Endodermal cell (in vitro differentiated cells): ENCODE measurements around the gene TXNDC9. TPM values are rescaled to one million over a fixed set of nuclear protein-coding genes. Genes with fewer than 3 reads are reported as not detected.

Experiments used
- DNase-seq: peaks from one replicate; pipeline ENCODE4 v3.0.0-alpha.2; 2017
- H3K27ac ChIP-seq: 2 replicates; pipeline ENCODE4 v1.5.1; 2013; ENCODE audit warnings: mild to moderate bottlenecking, low read depth, low read length, moderate library complexity
- H3K27me3 ChIP-seq: 2 replicates; pipeline ENCODE4 v1.6.1; 2013; ENCODE audit warnings: mild to moderate bottlenecking, low read length, moderate library complexity; ENCODE audit not compliant: insufficient read depth, control insufficient read depth, poor library complexity, severe bottlenecking
- H3K36me3 ChIP-seq: 2 replicates; pipeline ENCODE4 v1.7.0; 2013; ENCODE audit warnings: mild to moderate bottlenecking, low read length, moderate library complexity; ENCODE audit not compliant: control insufficient read depth, insufficient read depth
- H3K4me1 ChIP-seq: one replicate; pipeline ENCODE4 v1.7.0; 2013; ENCODE audit warnings: low read length; ENCODE audit not compliant: control insufficient read depth, insufficient read depth
- H3K4me3 ChIP-seq: 2 replicates; pipeline ENCODE4 v1.5.1; 2013; ENCODE audit warnings: mild to moderate bottlenecking, low read length, moderate library complexity
- H3K9ac ChIP-seq: 2 replicates; pipeline ENCODE4 v1.6.1; 2013; ENCODE audit warnings: mild to moderate bottlenecking, low read length, moderate library complexity; ENCODE audit not compliant: poor library complexity, severe bottlenecking; ENCODE audit errors: extremely low read depth
- H3K9me3 ChIP-seq: 2 replicates; pipeline ENCODE4 v1.6.1; 2013; ENCODE audit warnings: mild to moderate bottlenecking, low read length, moderate library complexity; ENCODE audit not compliant: control insufficient read depth
- H3K27ac Mint-ChIP-seq: 2 replicates; pipeline ENCODE4 v1.8.0; 2020; ENCODE audit warnings: mixed read lengths
- H3K27me3 Mint-ChIP-seq: 2 replicates; pipeline ENCODE4 v1.8.0; 2021; ENCODE audit warnings: mild to moderate bottlenecking, mixed read lengths; ENCODE audit not compliant: insufficient read depth
- H3K36me3 Mint-ChIP-seq: 2 replicates; pipeline ENCODE4 v1.8.0; 2020; ENCODE audit warnings: low read depth, mixed read lengths
- H3K4me1 Mint-ChIP-seq: 2 replicates; pipeline ENCODE4 v1.8.0; 2020; ENCODE audit warnings: mixed read lengths
- H3K4me3 Mint-ChIP-seq: 2 replicates; pipeline ENCODE4 v1.8.0; 2020; ENCODE audit warnings: mild to moderate bottlenecking, moderate library complexity, mixed read lengths
- H3K9me3 Mint-ChIP-seq: 2 replicates; pipeline ENCODE4 v1.8.0; 2020; ENCODE audit warnings: mild to moderate bottlenecking, mixed read lengths
- CTCF ChIP-seq: fragments of 200-600 bp; sonication (generic); conservative IDR thresholded peaks from 2 replicates; pipeline ENCODE4 v1.5.0; 2021; ENCODE audit warnings: antibody characterized with exemption, mild to moderate bottlenecking
- WGBS, 2 experiments: methylation state at CpG; one replicate each; pipeline versions ENCODE4 v1.1.5 to v1.1.7; 2013; ENCODE audit warnings: missing lambda C conversion rate in 2 of 2, mixed read lengths in 1 of 2; ENCODE audit not compliant: insufficient coverage in 1 of 2, insufficient read length in 1 of 2; 5-methylcytosine and 5-hydroxymethylcytosine counted together
- total RNA-seq, 2 donors: library from RNA; stranded (reverse); fragmentation: NEBNext Ultra II Directional in 1 of 2; extraction: Animal tissue kit (Norgen Biotek cat#: 25700) in 1 of 2; gene quantifications; 2 replicates in 1 of 2; 3 replicates in 1 of 2; pipeline ENCODE4 v1.2.1, GENCODE V29; 2021

Gene TXNDC9
- total RNA-seq, 2 donors from 2014 or later = 32.7 to 32.8 TPM

- H3K4me1 ChIP-seq = no peaks in the 10 kb centered on the region
- WGBS, 2 experiments = 90 to 95% methylated on average over 2 to 7 of the region's 8 CpGs
- Mint-ChIP-seq H3K4me1 (peaks cover 4% of the 10 kb centered on the region), H3K4me3 (no peak overlapping the region), H3K36me3 (peaks cover 3% of the 10 kb centered on the region), H3K27me3 (no peaks in the 10 kb centered on the region), H3K9me3 (no peaks in the 10 kb centered on the region), H3K27ac (no peak overlapping the region)
- TF ChIP-seq CTCF = no peak
- H3K27me3 ChIP-seq = no peaks in the 10 kb centered on the region
- H3K36me3 ChIP-seq = no peaks in the 10 kb centered on the region
- H3K27ac ChIP-seq = no peak overlapping the region
- no peak for DNase-seq
- H3K4me3 ChIP-seq = no peak overlapping the region
- no peaks in the 10 kb centered on the region for H3K9me3 ChIP-seq
- H3K9ac ChIP-seq = no peak overlapping the region
Measured at GRCh38 chr2:99340669-99341236, 4.6 kb upstream of the TXNDC9 start.

DNA sequence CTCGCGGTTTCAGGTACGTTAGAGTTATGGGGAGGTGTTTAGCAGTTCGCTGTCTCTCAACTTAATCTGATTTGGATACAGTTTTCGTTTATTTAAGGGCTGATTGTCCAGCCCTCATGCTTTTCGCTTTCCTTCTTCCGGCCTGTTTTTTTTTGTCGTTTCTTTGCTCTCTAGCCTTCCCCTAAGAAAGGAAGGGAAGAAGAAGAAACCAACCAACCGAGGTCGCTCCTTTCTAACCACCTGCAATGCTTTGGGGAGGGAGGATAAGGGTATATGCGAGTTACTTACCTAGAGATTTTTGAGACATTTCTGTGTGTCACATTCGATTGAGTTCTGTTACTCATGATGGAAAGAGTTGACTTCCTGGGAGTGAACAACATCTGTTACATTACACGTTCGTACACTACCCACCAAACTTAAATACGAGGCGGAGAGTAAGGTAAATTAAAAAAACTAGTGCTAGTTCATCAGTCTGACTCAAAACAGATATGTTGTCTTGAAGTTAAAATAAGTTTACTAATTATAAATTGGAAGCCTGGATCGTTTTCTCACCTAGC, 2.0 kb upstream of the TXNDC9 start:
- no peak overlapping the region for H3K4me3 Mint-ChIP-seq
- Histone ChIP-seq H3K4me1 (no peaks in the 10 kb centered on the region), H3K27ac (no peak overlapping the region), H3K9me3 (no peaks in the 10 kb centered on the region), H3K4me3 (peak overlapping the region; percentile 96), H3K9ac (peak overlapping the region; percentile 57), H3K36me3 (peaks cover 12% of the 10 kb centered on the region), H3K27me3 (no peaks in the 10 kb centered on the region)
- H3K27ac Mint-ChIP-seq = no peak overlapping the region
- no peak for TF ChIP-seq CTCF
- H3K4me1 Mint-ChIP-seq = peaks cover 15% of the 10 kb centered on the region
- no peak for DNase-seq
- no peaks in the 10 kb centered on the region for H3K27me3 Mint-ChIP-seq
- no peaks in the 10 kb centered on the region for H3K9me3 Mint-ChIP-seq
- peaks cover 2% of the 10 kb centered on the region for H3K36me3 Mint-ChIP-seq
- 4 to 15% methylated on average over 9 to 15 of the region's 17 CpGs for WGBS, 2 experiments

DNA sequence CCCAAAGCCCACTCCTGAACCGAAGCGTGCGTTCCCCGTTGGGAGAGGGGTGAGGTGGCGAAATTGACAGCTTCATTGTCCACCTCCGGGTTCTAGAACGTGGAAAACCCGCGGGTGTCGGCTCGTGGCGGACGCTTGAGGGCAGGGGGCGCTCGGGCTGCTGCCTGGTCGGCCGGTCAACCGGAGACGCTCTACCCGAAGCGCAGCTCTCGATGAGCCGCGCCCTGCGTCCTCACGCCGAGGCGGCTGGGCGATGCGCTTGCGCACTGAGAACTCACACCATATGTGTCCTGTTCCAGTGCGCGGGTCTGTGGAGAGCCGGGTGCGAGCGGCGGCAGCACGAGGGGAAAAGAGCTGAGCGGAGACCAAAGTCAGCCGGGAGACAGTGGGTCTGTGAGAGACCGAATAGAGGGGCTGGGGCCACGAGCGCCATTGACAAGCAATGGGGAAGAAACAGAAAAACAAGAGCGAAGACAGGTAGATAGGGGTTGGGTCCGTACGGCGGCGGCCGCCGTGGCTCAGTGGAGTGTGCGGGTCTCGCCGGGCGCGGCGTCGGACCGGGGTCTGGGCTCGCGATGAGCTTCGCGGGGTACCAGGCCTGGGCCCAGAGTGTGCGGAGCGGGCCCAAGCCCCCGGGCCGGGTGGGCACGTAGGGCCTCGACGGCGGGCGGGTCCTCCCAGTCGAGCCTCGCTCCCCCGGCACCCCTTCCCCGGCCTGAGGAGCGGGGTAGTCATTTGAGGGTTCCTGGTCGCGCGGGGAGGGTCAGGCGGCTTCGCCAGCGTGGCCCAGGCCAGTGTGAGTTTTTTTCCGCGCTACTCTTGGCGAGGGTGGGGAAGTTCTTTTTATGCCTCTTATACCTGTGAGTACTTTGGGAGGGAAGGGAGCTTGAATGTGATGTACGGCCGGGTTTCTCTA, 1.2 kb upstream of the TXNDC9 start, which contains the start of gene EIF5B:
Gene EIF5B, plus strand, starts transcription at position 277 of the 916 bp plus-strand sequence. Its CDS starts 166 bp downstream, at position 443.
- H3K4me3 Mint-ChIP-seq = no peak within 1 kb of the TSS
- no peak within 1 kb of the TSS for H3K27ac Mint-ChIP-seq
- WGBS, 2 experiments = 0% methylated on average over 28 to 87 of the region's 87 CpGs
- TF ChIP-seq CTCF = peak; percentile 79
- Histone ChIP-seq H3K4me1 (no peaks in the 10 kb centered on the region), H3K27me3 (no peaks in the 10 kb centered on the region), H3K4me3 (peak within 1 kb of the TSS; percentile 96), H3K9me3 (no peaks in the 10 kb centered on the region), H3K36me3 (peaks cover 19% of the 10 kb centered on the region), H3K27ac (peak within 1 kb of the TSS; percentile 92), H3K9ac (peak within 1 kb of the TSS; percentile 88)
- H3K36me3 Mint-ChIP-seq = peaks cover 9% of the 10 kb centered on the region
- no peaks in the 10 kb centered on the region for H3K9me3 Mint-ChIP-seq
- peaks cover 15% of the 10 kb centered on the region for H3K4me1 Mint-ChIP-seq
- peak; percentile 98 for DNase-seq
- no peaks in the 10 kb centered on the region for H3K27me3 Mint-ChIP-seq
